NCI-H2227 treated with DMSO at 0.1 percent for 48 hours (cell line): ENCODE measurements around the gene RPL7A.
A peak's percentile ranks its signal among the peaks of the same experiment; 100 is the strongest.
"Not testable (repeated sequence)": the region's sequence is repeated elsewhere in the genome, so short reads cannot be mapped to it uniquely, and the experiment has no call there.

ENCODE experiments used
- DNase-seq: peaks from one replicate; lab custom pipeline; 2025; lab: John Stamatoyannopoulos, UW

RPL7A gene

DNA sequence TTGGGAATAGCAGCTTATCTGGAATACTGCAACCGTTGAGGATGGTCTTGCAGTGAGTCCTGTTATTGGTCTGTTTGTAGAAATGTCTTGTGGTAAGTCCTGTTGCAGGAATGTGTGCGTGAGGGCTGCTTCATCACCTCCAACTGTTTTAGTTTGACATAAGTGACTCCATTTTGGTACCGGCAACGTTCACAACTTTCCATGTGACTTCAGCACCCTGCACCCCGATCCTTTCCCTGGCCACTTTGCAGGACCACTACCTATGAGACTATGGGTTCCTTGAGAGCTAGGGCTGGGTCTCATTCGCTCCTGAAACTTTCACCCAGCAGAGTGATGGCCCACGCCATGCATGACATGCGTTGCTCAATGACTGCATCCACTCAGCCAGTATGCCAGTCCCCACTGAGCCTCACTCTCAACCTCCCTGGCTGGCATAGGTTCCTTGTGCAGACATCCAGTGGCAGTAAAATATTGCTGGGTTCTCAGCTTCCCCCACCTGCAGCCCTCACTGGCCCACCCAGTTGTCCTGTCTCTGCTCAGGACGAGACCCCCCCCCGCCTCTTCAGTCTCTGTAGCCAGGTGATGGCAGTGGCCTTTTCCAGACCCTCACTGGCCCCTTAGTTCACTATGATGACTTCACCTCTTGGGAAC is 20.1 kb upstream of the RPL7A start:
- DNase-seq = no peak

DNA sequence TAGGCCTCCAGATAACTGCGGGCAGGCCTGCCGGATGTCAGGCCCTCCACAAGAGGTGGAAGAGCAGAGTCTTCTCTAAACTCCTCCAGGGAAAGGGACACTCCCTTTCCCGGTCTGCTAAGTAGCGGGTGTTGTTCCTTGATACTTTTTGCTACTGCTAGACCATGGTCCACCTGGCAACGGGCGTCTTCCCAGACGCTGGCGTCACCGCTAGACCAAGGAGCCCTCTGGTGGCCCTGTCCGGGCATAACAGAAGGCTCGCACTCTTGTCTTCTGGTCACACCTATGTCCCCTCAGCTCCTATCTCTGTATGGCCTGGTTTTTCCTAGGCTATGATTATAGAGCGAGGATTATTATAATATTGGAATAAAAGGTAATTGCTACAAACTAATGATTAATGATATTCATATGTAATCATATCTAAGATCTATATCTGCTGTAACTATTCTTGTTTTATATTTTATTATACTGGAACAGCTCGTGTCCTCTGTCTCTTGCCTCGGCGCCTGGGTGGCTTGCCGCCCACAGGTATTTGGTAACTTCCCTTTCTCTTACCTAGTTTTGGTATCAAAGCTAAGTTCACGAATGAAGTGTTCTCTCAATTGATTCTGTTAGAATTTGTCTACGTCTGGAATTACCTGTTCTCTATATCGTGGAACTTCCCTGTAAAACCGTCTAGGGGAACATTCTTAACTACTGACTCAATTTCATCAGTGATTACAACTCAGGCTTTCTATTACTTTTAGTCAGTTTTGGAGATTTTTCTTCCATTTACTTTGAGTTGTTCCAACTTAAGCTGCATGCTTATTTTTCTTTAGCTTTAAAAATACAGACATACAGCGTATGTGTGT is 18.5 kb upstream of the RPL7A start:
- DNase-seq = not testable (repeated sequence)

DNA sequence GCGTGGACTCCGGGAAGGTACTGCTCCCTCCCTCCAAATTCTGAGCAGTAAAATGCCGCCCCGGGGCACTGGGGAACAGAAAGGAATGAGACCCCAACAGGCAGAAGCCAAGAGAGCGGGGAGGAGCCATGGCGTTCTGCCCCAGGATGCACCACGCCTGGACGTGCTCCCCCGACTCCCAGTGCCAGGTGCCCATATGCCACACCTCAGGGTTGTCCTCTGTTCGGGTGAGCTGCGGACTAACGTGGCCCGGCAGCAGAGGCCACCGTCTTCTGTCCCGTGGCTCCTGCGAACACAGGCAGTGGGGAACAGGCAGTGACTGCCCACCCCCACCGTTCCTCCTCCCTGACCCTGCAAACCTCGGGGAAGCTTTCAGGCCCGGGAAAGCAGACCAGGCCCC is 16.8 kb upstream of the RPL7A start:
- no peak for DNase-seq

DNA sequence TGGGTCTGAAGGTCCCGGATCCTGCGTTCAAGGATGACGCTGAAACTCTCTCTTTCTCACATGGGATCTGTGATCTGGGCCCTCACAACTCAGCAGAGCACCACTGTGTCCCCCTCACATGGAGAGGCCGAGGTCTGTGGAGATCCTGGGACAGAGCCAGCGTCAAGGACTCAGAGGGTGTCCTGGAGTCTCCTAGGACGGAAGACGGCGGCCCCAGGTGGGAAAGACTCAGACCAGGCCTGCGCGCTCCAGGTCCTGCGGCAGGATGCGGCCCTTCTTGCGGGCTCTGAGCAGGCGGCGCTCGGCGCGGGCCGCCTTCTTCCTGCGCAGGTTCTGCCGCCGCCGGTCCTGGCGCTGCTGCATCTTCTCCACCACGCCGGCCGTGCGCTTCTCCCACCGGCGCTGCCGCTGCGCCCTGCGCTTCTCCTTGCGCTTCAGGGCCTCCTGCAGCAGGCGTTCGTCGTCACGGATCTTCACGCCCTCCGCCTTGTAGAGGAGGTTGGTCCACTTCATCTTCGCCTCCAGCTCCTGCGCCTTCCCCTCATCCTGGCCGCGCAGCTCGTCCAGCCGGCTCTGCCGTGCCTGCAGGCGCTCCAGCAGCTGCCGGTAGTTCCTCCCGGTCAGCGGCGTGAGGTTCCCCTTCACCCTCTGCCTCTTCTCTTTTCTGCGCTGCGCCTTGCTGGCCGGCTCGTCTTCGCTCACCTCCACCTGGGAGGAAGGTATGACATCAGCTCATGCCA is 16.2 kb upstream of the RPL7A start:
- DNase-seq = no peak

DNA sequence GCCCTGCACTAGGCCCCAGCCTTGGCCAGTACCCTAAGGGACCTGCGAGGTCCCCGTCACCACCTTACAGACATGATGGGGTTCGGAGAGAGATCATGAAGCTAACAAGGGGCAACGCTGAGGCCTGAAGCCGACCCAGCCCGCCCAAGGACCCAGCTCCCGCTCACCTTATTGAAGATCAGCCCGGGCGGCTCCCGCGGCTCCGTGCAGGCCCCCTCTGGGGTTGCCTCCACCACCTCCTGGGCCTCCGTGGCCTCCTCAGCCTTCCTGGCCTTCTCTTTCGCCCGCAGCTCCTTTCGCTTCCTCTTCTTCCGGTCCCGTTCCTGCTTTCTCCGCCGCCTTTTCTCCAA is 15.7 kb upstream of the RPL7A start:
- DNase-seq = no peak

DNA sequence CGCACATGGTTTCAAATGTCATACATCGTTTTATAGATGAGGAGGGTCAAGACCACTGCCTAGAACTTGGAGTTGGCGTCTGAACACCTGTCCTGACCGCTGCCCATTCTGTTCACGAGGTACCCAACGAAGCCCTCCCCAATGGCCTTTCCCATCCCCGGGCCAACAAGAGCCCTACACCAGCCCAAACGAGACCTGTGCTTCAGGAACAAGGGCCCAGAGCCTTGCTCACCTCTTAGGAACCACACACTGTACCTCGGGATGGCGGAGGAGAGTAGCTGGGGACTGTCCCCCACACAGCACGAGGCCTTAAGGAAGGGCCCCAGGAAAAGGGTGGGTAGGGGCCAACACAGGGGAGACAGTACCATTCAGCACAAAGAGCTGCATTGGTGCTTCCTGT is 15.0 kb upstream of the RPL7A start:
- DNase-seq = no peak

DNA sequence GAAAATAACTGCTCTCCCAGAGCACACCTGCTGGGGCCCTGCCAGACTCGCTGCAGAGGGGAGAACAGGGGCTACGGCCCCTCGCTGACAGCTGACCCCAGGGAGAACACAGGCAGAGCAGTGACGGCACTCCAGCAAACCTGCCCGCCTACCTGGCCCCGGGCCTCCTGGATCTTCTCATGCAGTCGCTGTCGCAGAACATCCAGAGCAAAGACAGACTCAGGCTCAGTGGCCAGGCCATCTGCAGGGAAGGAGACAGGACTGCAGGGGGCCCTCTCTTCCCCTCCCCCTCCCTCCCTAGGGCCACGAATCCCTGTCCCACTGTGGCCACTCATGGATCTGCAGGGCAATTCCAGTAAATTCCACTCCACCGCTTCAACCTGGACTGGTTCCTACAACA is 14.5 kb upstream of the RPL7A start:
- DNase-seq = no peak

DNA sequence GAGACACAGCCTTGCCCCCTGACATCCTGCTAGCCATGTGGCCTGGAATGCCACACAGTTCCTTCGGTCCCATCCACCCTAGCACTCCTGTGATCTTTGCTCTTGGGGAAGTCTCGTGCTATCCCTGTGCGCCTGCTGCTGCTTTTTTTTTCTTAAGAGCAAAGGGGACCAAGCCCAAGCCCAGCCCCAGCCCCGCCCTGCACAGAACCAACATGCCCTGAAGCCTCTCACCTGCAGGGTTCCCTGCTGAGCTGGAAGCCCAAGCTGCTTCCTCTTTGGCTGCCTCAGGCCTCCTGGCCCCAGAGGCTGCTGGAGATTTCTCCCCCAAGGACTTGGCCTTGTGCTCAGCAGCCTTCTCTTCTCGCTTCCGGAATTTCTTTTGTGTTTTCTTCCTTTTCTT is 13.9 kb upstream of the RPL7A start:
- no peak for DNase-seq

DNA sequence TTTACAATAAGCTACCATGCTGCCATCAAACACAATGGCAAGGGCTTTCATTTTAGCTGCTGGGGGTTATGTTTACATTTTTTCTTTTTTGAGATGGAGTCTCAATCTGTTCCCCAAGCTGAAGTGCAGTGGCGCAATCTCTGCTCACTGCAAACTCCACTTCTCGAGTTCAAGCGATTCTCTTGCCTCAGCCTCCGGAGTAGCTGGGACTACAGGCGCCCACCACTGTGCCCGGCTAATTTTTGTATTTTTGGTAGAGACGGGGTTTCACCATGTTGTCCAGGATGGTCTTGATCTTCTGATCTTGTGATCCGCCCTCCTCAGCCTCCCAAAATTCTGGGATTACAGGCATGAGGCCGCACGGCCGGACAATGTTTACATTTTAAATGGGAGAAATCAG is 13.1 kb upstream of the RPL7A start:
- DNase-seq = not testable (repeated sequence)

DNA sequence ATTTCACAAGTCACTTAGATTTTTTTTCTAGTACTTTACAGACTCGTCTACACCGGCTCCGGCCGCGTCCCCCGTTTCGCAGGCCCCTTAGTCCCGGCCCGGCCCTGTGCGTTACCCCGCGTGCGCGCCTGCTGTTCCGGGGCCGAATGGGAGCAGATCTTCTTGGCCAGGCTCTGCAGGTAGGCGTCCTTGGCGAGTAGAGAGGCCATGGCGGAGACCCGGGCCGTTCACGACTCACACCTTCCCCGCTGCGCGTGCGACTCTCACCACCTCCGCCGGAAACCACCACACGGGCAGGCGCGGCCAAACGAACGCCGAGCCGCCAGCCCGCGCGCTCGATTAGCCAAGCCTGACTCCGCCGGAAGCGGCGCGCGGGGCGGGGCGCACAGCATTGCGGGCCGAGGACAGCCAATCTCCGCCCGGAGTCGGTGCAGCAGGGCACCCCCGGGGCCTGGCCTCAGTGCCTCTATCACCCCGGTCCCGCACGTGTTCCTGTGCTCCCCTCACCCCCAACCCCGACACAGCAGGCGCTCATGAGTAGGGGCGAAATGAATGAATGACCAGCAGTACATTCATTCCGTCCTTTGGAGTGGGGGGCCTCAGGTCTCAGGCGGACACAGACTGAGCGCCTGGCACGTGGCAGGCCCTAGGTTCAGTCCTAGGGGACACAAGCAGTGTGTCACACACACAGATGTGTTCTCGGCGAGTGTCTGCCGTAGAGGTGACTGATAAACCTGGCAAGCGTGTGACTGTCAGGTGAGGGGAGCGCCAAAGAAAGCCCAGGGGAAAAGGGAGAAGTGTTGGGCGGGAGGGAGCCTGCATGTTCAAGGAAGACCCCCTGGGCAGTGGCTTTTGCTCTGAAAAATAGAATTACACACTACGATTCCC is 11.8 kb upstream of the RPL7A start, which contains the start of gene SURF6:
Gene SURF6, minus strand, starts transcription at position 265 of the 888 bp plus-strand sequence. Its CDS starts 56 bp downstream, at position 209.
- DNase-seq = peak; percentile 72

DNA sequence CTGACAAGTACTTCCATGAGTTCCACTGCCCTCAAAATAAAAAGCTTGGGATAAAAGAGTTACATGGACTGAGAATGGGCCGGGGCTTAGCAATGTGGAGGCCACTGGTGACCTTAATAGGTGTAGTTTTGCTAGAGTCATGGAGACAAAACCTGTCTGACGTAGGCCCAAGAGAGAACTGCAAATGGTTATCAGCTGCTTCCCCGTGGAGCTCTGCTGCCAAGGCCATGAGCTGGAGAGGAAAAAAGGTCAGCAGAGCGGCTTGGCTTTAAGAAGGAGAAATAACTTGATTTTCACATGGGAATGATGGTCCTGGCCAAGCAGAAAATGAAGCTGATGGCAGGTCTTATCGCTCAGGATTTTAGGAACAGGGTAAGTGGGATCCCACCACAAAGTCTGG is 8.4 kb upstream of the RPL7A start:
- no peak for DNase-seq

DNA sequence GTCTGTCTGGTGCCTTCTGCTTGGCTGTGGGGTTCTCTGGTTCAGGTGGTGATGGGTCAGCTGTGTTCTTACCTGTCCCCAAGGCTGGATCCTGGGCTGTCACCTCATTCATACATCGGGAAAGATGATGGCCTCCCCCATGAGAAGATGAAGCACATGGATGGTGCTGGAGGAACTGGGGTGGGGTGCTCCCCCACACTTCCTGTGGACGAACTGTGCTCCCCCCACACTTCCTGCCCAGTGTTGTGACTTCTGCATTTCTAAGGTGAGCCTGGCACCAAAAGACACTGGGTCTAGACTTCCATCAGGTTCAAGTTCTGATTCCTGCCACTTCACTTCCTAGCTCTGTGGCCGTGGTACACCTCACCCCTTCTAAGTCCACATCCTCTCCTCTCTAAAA is 7.8 kb upstream of the RPL7A start:
- DNase-seq = no peak

DNA sequence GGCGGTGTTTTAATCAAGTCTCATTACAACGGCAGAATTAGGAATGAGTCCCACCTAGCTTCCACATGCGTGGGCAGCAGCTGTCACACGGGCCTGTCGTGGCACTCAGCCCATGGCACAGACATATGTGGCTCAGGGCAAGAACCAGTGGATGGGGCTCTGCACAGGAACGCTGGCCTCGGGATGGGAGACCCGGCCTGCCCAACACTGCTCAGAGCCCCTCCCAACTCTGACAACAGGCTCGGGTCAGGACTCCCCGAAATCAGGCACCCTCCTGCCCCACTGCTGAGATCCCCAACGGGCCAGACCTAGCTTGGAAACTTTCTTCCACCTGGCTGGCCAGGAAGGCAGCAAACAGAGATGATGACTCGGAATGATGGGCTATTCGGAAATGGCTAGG is 7.1 kb upstream of the RPL7A start:
- no peak for DNase-seq

DNA sequence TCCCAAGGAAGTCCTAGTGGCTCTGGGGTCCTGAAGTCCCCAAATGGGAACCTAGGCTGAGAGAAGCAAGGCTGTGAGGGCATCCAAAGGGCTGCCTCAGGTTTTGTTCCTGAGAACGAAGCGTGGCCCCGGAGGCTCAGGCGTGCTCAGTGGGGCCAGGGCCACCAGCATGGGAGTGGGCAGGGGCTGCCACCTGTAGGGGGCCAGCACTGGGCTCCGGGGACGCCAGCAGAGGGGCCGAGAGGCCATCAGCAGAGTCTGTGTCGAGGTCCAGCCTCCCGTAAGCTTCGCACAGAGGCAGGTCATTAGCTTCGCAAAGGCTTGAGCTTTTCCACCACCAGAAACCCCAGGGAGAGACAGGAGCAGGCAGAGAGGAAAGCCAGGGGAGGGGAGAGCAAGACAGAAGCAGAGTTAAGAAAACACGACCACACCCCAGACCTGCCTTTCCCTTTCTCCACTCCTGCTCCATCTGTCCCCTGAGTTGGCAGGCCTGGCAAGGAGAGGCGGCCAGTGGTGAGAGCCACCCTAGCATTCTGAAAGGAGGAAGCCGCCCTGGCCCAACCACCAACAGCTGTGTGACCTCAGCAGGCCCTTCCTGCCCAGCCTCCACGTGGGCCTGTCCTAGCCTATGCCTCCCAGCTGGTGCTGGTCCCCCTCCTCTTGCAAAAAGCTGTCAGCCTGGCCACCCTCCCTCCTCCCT is 6.5 kb upstream of the RPL7A start:
- no peak for DNase-seq

DNA sequence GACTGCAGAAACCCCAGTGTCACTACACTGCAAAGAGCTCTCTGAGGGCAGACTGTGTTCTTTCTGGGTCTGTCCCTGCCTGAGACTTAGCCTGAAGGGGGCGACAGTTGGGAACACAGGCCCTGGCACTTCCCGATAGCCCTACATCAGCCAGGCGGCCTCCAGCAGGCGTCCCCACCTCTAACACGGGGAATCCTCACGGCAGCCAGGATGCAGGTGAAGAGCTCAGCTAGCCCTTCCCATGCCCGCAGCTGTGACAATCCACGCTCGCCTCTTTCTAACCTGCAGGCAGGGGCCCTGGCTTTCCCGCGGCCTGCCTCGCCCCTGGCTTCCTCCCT is 6.0 kb upstream of the RPL7A start:
- DNase-seq = no peak

DNA sequence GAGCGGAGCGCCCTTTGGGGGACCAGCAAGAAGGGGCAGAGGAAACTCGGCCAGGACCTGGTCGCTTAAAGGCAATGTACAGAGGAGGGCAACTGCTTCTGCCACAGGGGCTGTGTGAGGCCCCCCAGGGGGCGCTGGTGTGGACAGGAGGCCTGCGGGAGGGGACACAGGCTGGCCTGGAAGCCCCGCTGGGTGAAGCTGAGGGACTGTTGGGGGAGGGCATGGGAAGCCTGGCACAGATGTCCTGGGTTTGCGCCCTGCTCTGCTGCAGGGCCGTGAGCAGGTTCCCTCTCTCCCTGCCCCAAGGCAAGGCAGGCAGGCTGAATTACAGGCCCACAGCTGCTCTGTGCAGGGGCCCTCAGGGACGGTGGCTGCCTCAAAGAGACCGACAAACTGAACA is 5.4 kb upstream of the RPL7A start:
- DNase-seq = no peak

DNA sequence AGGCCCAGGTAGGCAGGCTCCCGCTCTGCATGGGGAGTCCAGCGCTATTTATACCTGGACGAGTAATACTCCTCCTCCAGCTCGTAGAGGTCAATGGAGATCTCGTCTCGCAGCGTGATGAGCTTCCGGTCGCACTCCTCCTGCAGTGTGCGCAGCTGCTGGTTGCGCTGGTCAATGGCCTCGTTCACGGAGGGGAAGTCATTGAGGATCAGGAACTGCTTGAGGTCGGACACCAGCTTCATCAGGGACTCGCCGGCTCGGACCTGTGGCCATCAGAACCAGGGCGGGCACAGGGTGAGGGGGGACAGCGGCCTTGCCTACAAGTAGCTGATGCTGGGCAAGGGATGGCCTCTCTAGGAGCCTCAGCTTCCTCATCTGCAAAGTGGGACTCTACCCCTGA is 3.9 kb upstream of the RPL7A start:
- DNase-seq = no peak

DNA sequence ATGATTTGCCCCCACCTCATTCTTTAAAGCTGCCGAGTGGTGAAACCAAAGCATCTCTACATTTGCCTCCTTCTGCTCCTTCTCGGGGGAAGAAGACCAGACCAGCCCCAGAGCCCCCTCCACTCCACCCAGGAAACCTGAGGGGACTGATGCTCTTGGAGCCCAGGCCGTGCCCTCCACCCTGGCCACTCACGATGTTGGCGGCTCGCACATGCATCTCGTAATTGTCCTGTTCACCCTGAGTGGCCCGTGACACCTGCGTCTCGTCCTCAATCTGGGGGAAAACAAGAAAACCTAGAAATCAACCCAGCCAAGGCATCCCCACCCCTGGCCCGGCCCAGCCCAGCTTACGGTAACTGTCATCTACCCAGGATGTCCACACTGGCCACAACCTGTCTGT is 3.0 kb upstream of the RPL7A start:
- no peak for DNase-seq

DNA sequence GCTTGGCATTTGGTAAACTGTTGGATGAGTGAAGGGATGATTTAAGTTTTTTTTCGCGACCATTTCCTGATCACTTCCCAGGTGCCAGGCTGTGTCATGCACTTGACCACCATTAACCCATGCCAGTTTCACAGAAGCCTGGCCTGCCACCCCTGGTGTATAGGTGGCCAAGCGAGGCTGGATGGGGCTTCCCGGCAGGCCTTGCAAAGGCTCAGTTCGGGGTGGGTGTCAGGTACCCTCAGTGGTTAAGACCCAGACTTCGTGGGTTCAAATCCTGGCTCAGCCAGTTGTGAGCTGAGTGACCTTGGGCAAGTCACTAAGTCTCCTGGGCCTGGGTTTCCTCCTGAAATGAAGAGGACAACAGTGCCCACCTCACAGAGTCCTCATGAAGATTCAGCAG is 2.4 kb upstream of the RPL7A start:
- DNase-seq = no peak

DNA sequence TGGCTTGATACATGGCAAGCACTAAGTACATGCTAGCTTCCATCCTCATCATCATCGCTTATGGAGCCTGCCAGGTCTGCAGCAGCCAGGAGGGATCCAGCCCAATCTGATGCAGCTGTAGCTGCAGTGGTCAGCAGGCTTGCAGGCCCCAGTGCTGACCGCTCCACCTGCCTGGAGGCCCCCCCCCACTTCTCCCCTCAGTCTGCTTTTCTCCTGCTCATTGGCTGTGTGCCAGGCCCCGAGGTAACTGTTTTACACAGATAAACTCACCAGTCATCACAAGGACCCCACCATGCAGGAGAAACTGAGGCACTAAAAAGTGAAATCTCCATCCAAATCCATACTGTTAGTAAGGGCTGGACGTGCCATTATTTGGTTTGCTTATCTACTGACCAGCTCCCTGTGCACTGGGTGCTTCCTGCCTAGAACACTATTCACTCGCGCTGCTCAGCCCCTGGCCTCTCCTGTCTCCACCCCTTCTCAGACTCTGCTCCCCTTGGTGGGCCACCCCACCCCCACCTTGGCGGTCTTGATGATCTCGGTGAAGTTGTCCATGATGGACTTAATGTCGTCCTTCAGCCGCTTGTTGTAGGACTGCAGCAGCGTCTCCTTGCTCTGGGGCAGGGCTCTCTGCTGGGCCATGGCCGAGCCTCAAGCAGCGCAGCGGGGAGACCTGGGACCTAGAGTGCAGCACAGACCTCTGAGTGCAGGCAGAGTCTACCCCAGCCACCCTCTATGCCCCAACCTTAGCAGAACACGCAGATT is 1.8 kb upstream of the RPL7A start:
- no peak for DNase-seq

DNA sequence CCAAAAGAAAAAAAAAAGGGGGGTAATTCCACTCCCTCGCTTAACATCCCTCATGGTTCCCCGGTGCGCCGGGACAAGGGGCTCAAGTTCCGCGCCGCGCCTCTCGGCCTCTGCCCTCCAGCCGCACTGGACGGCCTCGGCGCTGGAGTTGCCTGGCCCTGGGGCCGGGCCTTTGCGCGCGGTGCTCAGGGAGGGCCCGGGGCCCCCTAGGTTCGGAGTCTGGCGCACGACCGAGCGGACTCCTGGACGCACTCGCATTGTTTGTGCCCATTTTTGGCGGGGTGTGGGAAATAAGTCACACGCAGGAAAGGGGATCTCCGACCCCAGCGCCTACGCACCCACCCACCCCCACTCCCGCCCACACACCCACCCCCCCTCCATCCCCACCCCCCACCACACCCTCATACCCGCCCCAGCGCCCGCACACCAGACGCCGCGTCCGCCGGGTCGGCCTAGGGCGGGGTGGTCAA is 468 bp upstream of the RPL7A start:
- no peak for DNase-seq
